Esophagus (tissue), 2 donors: ENCODE data around the gene DRD2. TPM values are rescaled to one million over a fixed set of nuclear protein-coding genes. Genes with fewer than 3 reads are reported as not detected.

ENCODE experiments used
- H3K27ac ChIP-seq, 2 donors: one replicate each; pipeline ENCODE4 v1.5.1; 2013; ENCODE audit warnings: low read depth in 2 of 2, mild to moderate bottlenecking in 2 of 2, inconsistent platforms in 1 of 2, low read length in 1 of 2, moderate library complexity in 1 of 2
- H3K27me3 ChIP-seq, 2 donors: one replicate each; pipeline ENCODE4 v1.6.1; 2013; ENCODE audit warnings: low read length in 2 of 2, control low read depth in 1 of 2, mild to moderate bottlenecking in 1 of 2; ENCODE audit not compliant: insufficient read depth in 2 of 2, control insufficient read depth in 1 of 2
- H3K36me3 ChIP-seq, 2 donors: one replicate each; pipeline ENCODE4 v1.6.1; 2013; ENCODE audit warnings: low read length in 1 of 2; ENCODE audit not compliant: control insufficient read depth in 2 of 2, insufficient read depth in 2 of 2
- H3K4me1 ChIP-seq, 2 donors: one replicate each; pipeline ENCODE4 v1.6.1; 2013; ENCODE audit warnings: low read length in 1 of 2; ENCODE audit not compliant: control insufficient read depth in 2 of 2, insufficient read depth in 2 of 2
- H3K4me3 ChIP-seq, 2 donors: one replicate each; pipeline ENCODE4 v1.5.1; 2013; ENCODE audit warnings: low read length in 2 of 2, mild to moderate bottlenecking in 2 of 2, low read depth in 1 of 2, moderate library complexity in 1 of 2
- H3K9me3 ChIP-seq, 2 donors: one replicate each; pipeline ENCODE4 v1.6.1; 2013; ENCODE audit warnings: mild to moderate bottlenecking in 2 of 2, low read depth in 1 of 2, low read length in 1 of 2, moderate library complexity in 1 of 2; ENCODE audit not compliant: control insufficient read depth in 2 of 2, insufficient read depth in 1 of 2
- WGBS, 2 donors: extraction: QIAGEN DNeasy Blood & Tissue Kit; methylation state at CpG; one replicate each; pipeline ENCODE4 v1.1.7; 2013; 5-methylcytosine and 5-hydroxymethylcytosine counted together
- polyA plus RNA-seq, 2 donors: library from polyadenylated mRNA; stranded (reverse); fragments of 200-250 nt; gene quantifications; one replicate each; pipeline ENCODE4 v1.2.3, GENCODE V29; 2013
- donor health status: healthy with polysubstance abuse.
- donor health status: Bipolar disorder and iron deficiency.

Gene DRD2
- polyA plus RNA-seq, 2 donors, result 0.05 to 0.06 TPM

- Histone ChIP-seq H3K4me3 (no peak overlapping the region), H3K27me3 (no peaks in the 10 kb centered on the region), H3K27ac (no peak overlapping the region), H3K36me3 (no peaks in the 10 kb centered on the region), H3K9me3 (no peaks in the 10 kb centered on the region), H3K4me1 (no peaks in the 10 kb centered on the region)
- WGBS, 2 donors, result 87 to 88% methylated on average over 8 of the region's 8 CpGs
Observed at GRCh38 chr11:113435190-113435968, 39.8 kb downstream of the DRD2 start.

DNA sequence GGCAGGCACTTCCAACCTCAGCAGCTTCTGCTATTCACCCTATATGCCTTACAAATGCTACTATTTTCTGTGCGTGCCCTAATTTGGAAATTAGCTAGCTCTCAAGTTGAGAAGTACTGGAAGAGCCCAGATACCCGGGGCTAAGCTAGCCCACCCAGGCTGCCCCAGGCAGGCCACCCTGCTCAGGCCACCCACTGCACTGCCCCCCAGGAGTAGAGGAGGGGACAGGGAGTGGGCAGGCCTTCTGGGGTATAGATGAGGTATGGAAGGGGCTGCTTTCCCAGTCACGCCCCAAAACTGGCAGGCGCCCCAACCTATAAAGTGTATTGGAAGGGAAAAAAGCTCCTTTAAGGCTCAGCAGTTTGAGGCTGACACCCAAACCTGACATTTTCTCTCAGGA is 43.5 kb downstream of the DRD2 start:
- H3K4me1 ChIP-seq, result no peaks in the 10 kb centered on the region
- no peaks in the 10 kb centered on the region for H3K9me3 ChIP-seq
- H3K4me3 ChIP-seq, result no peak overlapping the region
- H3K27ac ChIP-seq, result no peak overlapping the region
- no peaks in the 10 kb centered on the region for H3K27me3 ChIP-seq
- H3K36me3 ChIP-seq, result no peaks in the 10 kb centered on the region
- 80 to 85% methylated on average over 4 of the region's 4 CpGs for WGBS, 2 donors

- Histone ChIP-seq H3K27me3 (no peaks in the 10 kb centered on the region), H3K4me3 (no peak overlapping the region), H3K27ac (no peak overlapping the region), H3K36me3 (no peaks in the 10 kb centered on the region), H3K4me1 (no peaks in the 10 kb centered on the region), H3K9me3 (no peaks in the 10 kb centered on the region)
- 86 to 93% methylated on average over 6 of the region's 6 CpGs for WGBS, 2 donors
Observed at GRCh38 chr11:113426686-113427085, 48.5 kb downstream of the DRD2 start.

- Histone ChIP-seq H3K4me3 (no peak overlapping the region), H3K36me3 (no peaks in the 10 kb centered on the region), H3K4me1 (no peaks in the 10 kb centered on the region), H3K27ac (no peak overlapping the region), H3K27me3 (no peaks in the 10 kb centered on the region), H3K9me3 (no peaks in the 10 kb centered on the region)
- WGBS, 2 donors, result 45 to 53% methylated on average over 2 of the region's 2 CpGs
Observed at GRCh38 chr11:113420808-113421207, 54.4 kb downstream of the DRD2 start.

DNA sequence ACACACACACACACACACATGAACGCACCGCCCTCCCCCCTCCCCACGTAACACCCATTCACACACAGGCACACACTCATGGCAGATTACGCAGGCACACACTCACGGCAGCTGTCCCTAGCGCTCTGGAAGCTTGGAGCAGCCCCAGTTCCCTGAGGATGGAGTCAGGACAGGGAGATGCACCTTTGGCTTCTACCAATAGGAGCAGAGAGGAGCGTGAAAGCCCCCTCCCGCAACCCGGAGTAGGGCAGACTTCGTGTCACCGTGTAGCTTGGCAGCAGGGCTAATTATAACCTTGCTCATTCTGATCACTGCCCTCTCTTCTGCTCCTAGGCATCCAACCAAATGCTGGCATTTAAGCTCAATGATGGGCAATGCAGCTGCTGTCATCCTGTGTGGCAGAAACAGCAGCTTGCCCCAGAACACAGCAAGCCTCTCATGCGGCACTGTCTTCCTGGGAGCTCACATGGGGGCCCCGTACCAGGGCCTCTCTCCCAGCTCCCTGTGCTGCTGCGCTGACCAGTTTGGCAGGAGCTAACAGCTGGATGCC is 55.7 kb downstream of the DRD2 start:
- no peaks in the 10 kb centered on the region for H3K9me3 ChIP-seq
- WGBS, 2 donors, result 77 to 85% methylated on average over 14 of the region's 14 CpGs
- no peaks in the 10 kb centered on the region for H3K36me3 ChIP-seq
- H3K4me1 ChIP-seq, result no peaks in the 10 kb centered on the region
- no peaks in the 10 kb centered on the region for H3K27me3 ChIP-seq
- no peak overlapping the region for H3K27ac ChIP-seq
- no peak overlapping the region for H3K4me3 ChIP-seq

DNA sequence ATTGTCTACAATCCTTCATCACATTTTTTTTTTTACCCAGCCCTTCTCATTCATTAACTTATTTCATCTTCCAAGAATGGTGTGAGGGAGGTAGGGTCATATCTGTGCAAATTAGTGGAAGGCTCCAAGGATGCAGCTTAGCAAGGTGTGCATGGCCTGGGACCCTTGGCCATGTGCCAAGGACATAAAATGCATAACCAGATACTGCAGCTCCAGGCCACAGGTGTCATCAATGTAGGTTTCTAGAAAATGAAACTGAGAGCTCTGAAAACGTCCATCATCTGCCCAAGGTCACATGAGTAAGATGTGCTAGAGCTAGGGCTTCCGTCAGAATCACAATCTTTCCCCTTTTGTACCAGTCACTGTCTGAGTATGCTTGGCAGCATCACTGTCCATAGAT is 57.8 kb downstream of the DRD2 start:
- Histone ChIP-seq H3K27ac (no peak overlapping the region), H3K36me3 (no peaks in the 10 kb centered on the region), H3K27me3 (no peaks in the 10 kb centered on the region), H3K9me3 (no peaks in the 10 kb centered on the region), H3K4me1 (no peaks in the 10 kb centered on the region), H3K4me3 (no peak overlapping the region)
- 55 to 67% methylated on average over 2 of the region's 2 CpGs for WGBS, 2 donors

- Histone ChIP-seq H3K4me1 (no peaks in the 10 kb centered on the region), H3K4me3 (no peak overlapping the region), H3K27me3 (no peaks in the 10 kb centered on the region), H3K36me3 (no peaks in the 10 kb centered on the region), H3K9me3 (no peaks in the 10 kb centered on the region), H3K27ac (no peak overlapping the region)
- WGBS, 2 donors, result 91 to 96% methylated on average over 16 of the region's 16 CpGs
Observed at GRCh38 chr11:113415343-113415742, 59.9 kb downstream of the DRD2 start.

DNA sequence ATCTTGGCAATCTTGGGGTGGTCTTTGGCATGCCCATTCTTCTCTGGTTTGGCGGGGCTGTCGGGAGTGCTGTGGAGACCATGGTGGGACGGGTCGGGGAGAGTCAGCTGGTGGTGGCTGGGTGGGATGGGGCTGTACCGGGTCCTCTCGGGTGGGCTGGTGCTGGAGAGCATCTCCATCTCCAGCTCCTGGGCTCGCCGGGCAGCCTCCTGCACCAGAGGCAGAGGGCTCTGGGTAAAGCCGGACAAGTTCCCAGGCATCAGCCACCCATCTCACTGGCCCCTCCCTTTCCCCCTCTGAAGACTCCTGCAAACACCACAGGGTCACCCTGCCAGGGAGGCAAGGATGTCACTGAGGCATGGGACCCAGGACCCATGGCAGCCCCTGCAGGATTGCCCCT is 62.5 kb downstream of the DRD2 start:
- no peak overlapping the region for H3K4me3 ChIP-seq
- 82 to 89% methylated on average over 9 of the region's 9 CpGs for WGBS, 2 donors
- H3K27ac ChIP-seq, result no peak overlapping the region
- H3K9me3 ChIP-seq, result no peaks in the 10 kb centered on the region
- H3K27me3 ChIP-seq, result no peaks in the 10 kb centered on the region
- no peaks in the 10 kb centered on the region for H3K36me3 ChIP-seq
- H3K4me1 ChIP-seq, result no peaks in the 10 kb centered on the region

DNA sequence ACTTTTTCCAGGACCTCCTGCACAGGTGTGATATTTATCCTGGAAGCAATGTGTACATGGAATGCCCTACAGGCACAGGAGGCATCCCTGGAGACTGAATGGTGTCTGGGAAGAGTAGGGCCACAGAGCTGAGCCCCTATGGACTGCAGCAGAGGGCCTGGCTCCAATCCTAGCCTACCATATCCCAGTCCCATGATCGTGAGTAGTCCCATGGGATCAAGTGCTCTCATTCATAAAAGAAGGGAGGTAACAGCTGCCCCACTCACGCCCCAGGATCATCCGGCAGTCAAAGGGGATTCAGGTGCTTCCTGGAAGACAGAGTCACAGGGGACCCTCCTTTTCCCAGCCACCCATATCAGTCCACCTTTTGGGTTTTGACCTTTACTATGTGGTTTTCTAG is 63.7 kb downstream of the DRD2 start:
- Histone ChIP-seq H3K27me3 (no peaks in the 10 kb centered on the region), H3K36me3 (no peaks in the 10 kb centered on the region), H3K4me3 (no peak overlapping the region), H3K4me1 (no peaks in the 10 kb centered on the region), H3K9me3 (no peaks in the 10 kb centered on the region), H3K27ac (no peak overlapping the region)
- 81 to 87% methylated on average over 3 of the region's 3 CpGs for WGBS, 2 donors
